Left ventricle myocardium inferior (tissue), 1 donor: Measurements from ENCODE around the gene SDHAF1. TPM values are rescaled to one million over a fixed set of nuclear protein-coding genes. Genes with fewer than 3 reads are reported as not detected.

Experiments used
- DNase-seq: peaks from one replicate; pipeline ENCODE4 v3.0.0-alpha.2; 2020
- H3K27ac ChIP-seq: fragments of 200-600 bp; replicated peaks from 2 replicates; pipeline ENCODE4 v1.8.0; 2021
- H3K27me3 ChIP-seq: fragments of 200-600 bp; 2 replicates; pipeline ENCODE4 v1.8.0; 2021; ENCODE audit warnings: low read depth
- H3K36me3 ChIP-seq: fragments of 200-600 bp; 2 replicates; pipeline ENCODE4 v1.8.0; 2021
- H3K4me1 ChIP-seq: fragments of 200-600 bp; 2 replicates; pipeline ENCODE4 v1.8.0; 2021
- H3K4me3 ChIP-seq: fragments of 200-600 bp; 2 replicates; pipeline ENCODE4 v1.8.0; 2021; ENCODE audit warnings: mild to moderate bottlenecking, moderate library complexity
- H3K9me3 ChIP-seq: fragments of 200-600 bp; replicated peaks from 2 replicates; pipeline ENCODE4 v1.8.0; 2021
- CTCF ChIP-seq: fragments of 200-600 bp; IDR thresholded peaks from 2 replicates; pipeline ENCODE4 v1.8.0; 2021; ENCODE audit warnings: antibody characterized with exemption, mild to moderate bottlenecking, borderline replicate concordance
- intact Hi-C: fragments of 100-400 bp; cut with micrococcal nuclease; formaldehyde crosslinking; loops from one replicate; pipeline ENCODE4 v1.11.0; 2022
- total RNA-seq: library from RNA; stranded (reverse); fragmentation: NEBNext Ultra II Directional; extraction: Animal tissue kit (Norgen Biotek cat#: 25700); gene quantifications from one replicate; pipeline ENCODE4 v1.2.1, GENCODE V29; 2021
- donor health status: DM: no; HTN: yes; CAD: no; lungs with severe emphysema.

SDHAF1 gene
- total RNA-seq, 1 donor from 2014 or later = 10.3 TPM

GRCh38 chr19:36027696-36028095, 32.7 kb downstream of the SDHAF1 start:
- Histone ChIP-seq H3K36me3 (peaks cover 15% of the 10 kb centered on the region), H3K27ac (no peak overlapping the region), H3K27me3 (peaks cover 7% of the 10 kb centered on the region), H3K9me3 (no peaks in the 10 kb centered on the region), H3K4me1 (peaks cover 12% of the 10 kb centered on the region), H3K4me3 (no peak overlapping the region)
- intact Hi-C loops = no loop called here
- no peak for DNase-seq
- TF ChIP-seq CTCF = no peak

GRCh38 chr19:36028313-36029041, 33.5 kb downstream of the SDHAF1 start:
- H3K9me3 ChIP-seq = no peaks in the 10 kb centered on the region
- peaks cover 18% of the 10 kb centered on the region for H3K4me1 ChIP-seq
- DNase-seq = no peak
- H3K27ac ChIP-seq = no peak overlapping the region
- TF ChIP-seq CTCF = no peak
- H3K36me3 ChIP-seq = peaks cover 15% of the 10 kb centered on the region
- no peak overlapping the region for H3K4me3 ChIP-seq
- peaks cover 7% of the 10 kb centered on the region for H3K27me3 ChIP-seq
- intact Hi-C loops = no loop called here

- Histone ChIP-seq H3K27me3 (peaks cover 7% of the 10 kb centered on the region), H3K4me1 (peaks cover 18% of the 10 kb centered on the region), H3K27ac (no peak overlapping the region), H3K36me3 (peaks cover 7% of the 10 kb centered on the region), H3K4me3 (no peak overlapping the region), H3K9me3 (no peaks in the 10 kb centered on the region)
- intact Hi-C loops = no loop called here
- no peak for DNase-seq
- TF ChIP-seq CTCF = no peak
Observed at GRCh38 chr19:36030264-36031148, 35.5 kb downstream of the SDHAF1 start.

- no peak for TF ChIP-seq CTCF
- no peak overlapping the region for H3K4me3 ChIP-seq
- DNase-seq = no peak
- intact Hi-C loops = no loop called here
- H3K27ac ChIP-seq = no peak overlapping the region
- H3K9me3 ChIP-seq = no peaks in the 10 kb centered on the region
- peaks cover 7% of the 10 kb centered on the region for H3K27me3 ChIP-seq
- peaks cover 18% of the 10 kb centered on the region for H3K4me1 ChIP-seq
- H3K36me3 ChIP-seq = peaks cover 7% of the 10 kb centered on the region
Observed at GRCh38 chr19:36031308-36031707, 36.3 kb downstream of the SDHAF1 start.

- TF ChIP-seq CTCF = no peak
- no peaks in the 10 kb centered on the region for H3K9me3 ChIP-seq
- H3K27me3 ChIP-seq = peaks cover 7% of the 10 kb centered on the region
- intact Hi-C loops = no loop called here
- peak within 1 kb of the TSS; percentile 39 for H3K27ac ChIP-seq
- H3K4me1 ChIP-seq = peaks cover 18% of the 10 kb centered on the region
- no peaks in the 10 kb centered on the region for H3K36me3 ChIP-seq
- DNase-seq = peak; percentile 69
- peak within 1 kb of the TSS; percentile 69 for H3K4me3 ChIP-seq
Observed at GRCh38 chr19:36032251-36033104, 37.5 kb downstream of the SDHAF1 start, which contains the start of gene CLIP3. TSS of gene CLIP3 (minus strand) at chr19:36032873. CDS start at chr19:36032357, 516 bp downstream.
